T47D (cell line): Measurements from ENCODE around the gene PRIM2.
A peak's percentile ranks its signal among the peaks of the same experiment; 100 is the strongest.
"Not testable (repeated sequence)": the region's sequence is repeated elsewhere in the genome, so short reads cannot be mapped to it uniquely, and the experiment has no call there.

ENCODE experiments used
- DNase-seq, 2 experiments: peaks; one replicate each; pipeline versions ENCODE4 v3.0.0 to v3.0.0-alpha.2; 2011 to 2012; ENCODE audit warnings: low read depth in 1 of 2, low spot score in 1 of 2
- in situ Hi-C: cut with HindIII; loops from 2 replicates; pipeline ENCODE4 v1.10.0; 2016; ENCODE audit warnings: low sequenced_read_pairs, low pct_unique_long_range_greater_than_20kb

Gene PRIM2

GRCh38 chr6:57601105-57601504 is 283.7 kb downstream of the PRIM2 start:
- DNase-seq, in situ Hi-C loops: not testable (repeated sequence)

GRCh38 chr6:57605303-57605702 is 287.9 kb downstream of the PRIM2 start:
- in situ Hi-C loops, DNase-seq: not testable (repeated sequence)

GRCh38 chr6:57606331-57606730 is 288.9 kb downstream of the PRIM2 start:
- DNase-seq, in situ Hi-C loops: not testable (repeated sequence)

- in situ Hi-C loops, DNase-seq: not testable (repeated sequence)
Measured at GRCh38 chr6:57610612-57611011, 293.2 kb downstream of the PRIM2 start.

GRCh38 chr6:57618959-57619358 is 301.5 kb downstream of the PRIM2 start:
- in situ Hi-C loops, DNase-seq: not testable (repeated sequence)

- DNase-seq, in situ Hi-C loops: not testable (repeated sequence)
Measured at GRCh38 chr6:57631773-57632172, 314.3 kb downstream of the PRIM2 start.

- in situ Hi-C loops, DNase-seq: not testable (repeated sequence)
Measured at GRCh38 chr6:57658526-57658925, 341.1 kb downstream of the PRIM2 start.

GRCh38 chr6:57659794-57660193 is 342.4 kb downstream of the PRIM2 start:
- in situ Hi-C loops, DNase-seq: not testable (repeated sequence)

- DNase-seq, in situ Hi-C loops: not testable (repeated sequence)
Measured at GRCh38 chr6:57660940-57661339, 343.5 kb downstream of the PRIM2 start.

GRCh38 chr6:57668108-57668507 is 350.7 kb downstream of the PRIM2 start:
- DNase-seq = not testable (repeated sequence)

GRCh38 chr6:57671237-57671636 is 353.8 kb downstream of the PRIM2 start:
- DNase-seq, in situ Hi-C loops: not testable (repeated sequence)

More at GRCh38 chr6:57668108-57668507, 350.7 kb downstream of the PRIM2 start:
- in situ Hi-C loops = not testable (repeated sequence)

- DNase-seq = peak in 1 of 2 experiments; percentile 45
- in situ Hi-C loops = not testable (repeated sequence)
Measured at GRCh38 chr6:57671937-57672627, 354.7 kb downstream of the PRIM2 start.

- peak in 1 of 2 experiments; percentile 59 for DNase-seq
- in situ Hi-C loops = not testable (repeated sequence)
Measured at GRCh38 chr6:57673281-57673680, 355.9 kb downstream of the PRIM2 start.

GRCh38 chr6:57675386-57675785 is 358.0 kb downstream of the PRIM2 start:
- DNase-seq, in situ Hi-C loops: not testable (repeated sequence)

GRCh38 chr6:57696382-57696781 is 379.0 kb downstream of the PRIM2 start:
- DNase-seq, in situ Hi-C loops: not testable (repeated sequence)
